HTERT RPE-1 (cell line): Measurements from ENCODE around the gene OSBPL9.
"Not testable (repeated sequence)": the region's sequence is repeated elsewhere in the genome, so short reads cannot be mapped to it uniquely, and the experiment has no call there.

ENCODE experiments used
- in situ Hi-C: fragments of 300-500 bp; cut with MboI; formaldehyde crosslinking; loops from 4 replicates; pipeline ENCODE4 v1.14.3; 2020; ENCODE audit warnings: low sequenced_read_pairs

The OSBPL9 gene

DNA sequence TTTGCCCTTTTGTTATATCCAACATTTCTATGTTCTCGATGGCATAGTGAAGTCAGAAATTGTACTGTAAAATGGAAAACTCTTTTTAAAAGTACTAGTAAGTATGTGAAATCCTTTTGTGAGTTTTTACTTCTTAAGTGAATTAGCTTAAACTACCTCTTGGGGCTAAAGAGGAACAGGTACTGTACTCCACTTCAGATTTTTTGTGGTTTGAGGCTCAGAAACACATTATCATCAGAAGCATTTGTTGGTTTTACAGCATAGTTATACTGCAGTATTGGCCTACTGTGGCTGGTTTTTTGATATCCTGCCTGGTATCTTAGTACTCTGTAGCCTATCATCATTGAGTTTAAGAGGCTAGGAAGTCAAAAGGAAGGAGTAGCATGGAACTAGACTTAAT is 144.5 kb downstream of the OSBPL9 start:
- in situ Hi-C loops = no loop called here

DNA sequence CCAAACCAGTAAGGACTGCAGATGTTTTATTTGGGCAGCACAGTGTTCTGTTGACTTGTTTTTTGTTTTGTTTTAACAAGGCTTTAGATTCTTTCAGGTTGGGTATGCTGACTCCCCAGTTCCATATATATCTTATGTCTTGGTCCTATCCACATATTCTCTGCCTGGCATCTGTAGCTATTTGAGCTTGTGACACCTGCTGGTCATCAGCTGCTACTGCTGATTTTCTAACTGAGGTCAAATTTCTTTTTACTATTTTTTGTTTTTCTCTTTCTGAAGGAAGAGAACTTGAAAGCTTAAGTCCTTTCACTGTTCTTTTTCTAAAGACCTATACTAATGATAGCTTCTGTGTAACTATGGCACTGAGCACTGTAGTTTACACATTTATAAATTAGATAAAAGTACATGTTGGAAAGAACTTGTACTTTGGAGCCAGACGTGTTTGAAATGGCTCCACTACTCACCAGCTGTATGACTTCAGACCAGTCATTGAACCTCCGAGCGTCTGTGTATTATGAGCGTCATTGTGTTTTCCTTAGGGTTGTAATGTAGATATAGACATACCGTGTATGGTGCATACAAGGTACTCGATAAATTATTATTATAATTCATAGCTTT is 152.2 kb downstream of the OSBPL9 start:
- in situ Hi-C loops = no loop called here

DNA sequence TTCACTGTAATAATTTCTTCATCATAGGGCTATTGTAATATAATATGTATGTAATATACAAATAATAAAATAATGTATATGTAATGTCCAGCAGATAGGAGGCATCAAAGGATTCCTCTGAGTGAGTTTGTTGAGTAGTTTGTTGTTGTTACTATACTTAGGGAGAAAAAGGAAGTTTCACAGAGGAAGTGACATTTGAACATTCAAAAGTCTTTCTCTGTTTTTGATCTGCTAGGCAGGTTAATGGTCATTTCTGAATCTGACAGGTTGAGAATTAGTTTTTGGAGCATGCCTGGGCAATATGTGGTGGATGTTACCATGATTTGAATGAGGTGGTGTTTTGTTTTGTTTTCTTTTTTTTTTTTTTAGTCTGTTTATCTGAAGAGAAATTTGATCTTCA is 159.5 kb downstream of the OSBPL9 start:
- in situ Hi-C loops = no loop called here

DNA sequence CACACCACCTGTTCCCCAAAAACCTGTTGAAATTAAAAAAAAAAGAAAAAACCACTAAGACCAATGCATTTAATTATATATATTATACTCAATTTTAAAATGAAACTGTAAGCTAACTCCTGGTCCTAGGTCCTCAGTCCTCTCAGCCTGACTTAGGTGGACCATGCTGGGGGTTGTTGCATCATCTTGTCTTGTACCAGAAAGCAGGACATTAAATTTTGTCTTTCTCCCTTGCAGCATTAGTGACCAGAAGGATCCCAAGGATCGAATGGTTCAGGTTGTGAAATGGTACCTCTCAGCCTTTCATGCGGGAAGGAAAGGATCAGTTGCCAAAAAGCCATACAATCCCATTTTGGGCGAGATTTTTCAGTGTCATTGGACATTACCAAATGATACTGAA is 164.0 kb downstream of the OSBPL9 start:
- in situ Hi-C loops = no loop called here

DNA sequence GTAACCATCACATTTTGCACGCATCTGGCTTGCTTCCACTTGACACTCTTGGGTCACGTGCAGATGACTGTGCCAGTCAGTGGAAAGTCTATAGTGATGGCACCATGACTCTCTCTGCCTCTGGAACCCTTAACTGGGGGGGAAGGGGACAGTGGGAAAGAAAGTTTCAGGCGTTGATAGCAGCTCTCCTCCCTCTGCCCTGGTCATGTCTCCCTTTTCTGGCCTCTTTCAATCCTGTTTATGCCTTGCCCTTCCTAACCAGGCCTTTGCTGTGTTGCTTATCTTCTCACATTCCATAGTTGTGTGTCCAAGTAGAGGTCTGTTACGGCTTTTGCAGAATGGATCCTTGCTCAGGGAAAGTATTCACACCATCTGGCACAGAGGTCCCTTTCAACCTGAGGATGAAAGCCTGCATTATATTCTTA is 168.1 kb downstream of the OSBPL9 start:
- in situ Hi-C loops = no loop called here

DNA sequence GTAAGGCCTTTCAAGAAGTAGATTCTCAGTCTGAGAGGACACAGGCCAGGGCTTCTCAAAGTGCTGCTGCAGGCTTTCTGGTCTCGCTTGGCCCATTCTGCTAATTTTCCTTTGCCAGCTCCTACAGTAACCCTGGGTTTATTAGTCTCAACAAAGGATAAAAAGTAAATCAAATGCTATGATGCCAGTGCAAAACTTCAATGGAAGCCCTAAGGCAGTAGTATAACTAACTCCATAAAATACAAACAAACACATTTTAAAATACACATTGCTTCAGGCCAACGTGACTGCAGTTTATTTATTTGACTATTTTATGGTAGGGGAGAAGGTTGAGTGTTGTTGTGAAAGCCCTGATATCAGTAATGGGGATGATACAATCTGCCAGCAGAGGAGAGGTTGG is 172.0 kb downstream of the OSBPL9 start:
- in situ Hi-C loops = no loop called here

DNA sequence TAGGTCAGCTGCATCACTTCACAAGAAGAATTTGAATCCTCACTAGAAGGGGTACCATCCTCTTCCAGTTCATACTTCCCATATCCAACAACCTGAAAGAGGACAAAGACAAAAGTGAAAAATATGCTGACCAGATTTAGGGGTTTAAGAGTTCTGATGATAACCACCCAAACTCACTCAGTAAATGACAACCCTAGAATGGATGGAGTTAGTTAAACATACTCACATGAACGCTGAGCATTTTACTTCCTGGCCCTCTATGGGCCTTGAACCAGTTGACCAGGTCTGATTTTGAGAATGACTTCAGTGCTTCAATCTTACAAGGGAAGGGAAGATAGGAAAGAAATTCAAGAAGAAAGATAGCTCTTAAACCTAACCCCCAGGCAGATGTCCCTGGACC is 172.4 kb downstream of the OSBPL9 start:
- in situ Hi-C loops = no loop called here

DNA sequence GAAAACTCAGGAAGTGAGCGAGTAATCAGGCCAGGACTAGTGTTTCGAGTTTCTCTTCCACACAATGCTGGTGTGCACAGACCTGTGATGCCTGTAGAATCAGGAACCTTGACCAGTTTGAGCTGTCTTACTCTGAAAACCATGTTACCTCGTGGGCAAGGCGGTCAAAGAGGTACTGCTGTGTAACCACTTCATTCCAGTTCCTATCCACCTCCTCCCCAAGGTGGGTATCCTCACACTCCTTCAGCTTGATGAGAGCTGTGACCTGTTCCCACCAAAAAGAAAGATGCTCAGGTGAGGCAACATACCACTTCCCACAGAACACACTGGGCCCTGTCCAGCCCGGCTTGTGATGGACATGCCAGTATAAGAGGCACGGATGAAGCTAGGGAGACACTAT is 173.5 kb downstream of the OSBPL9 start:
- in situ Hi-C loops = no loop called here

DNA sequence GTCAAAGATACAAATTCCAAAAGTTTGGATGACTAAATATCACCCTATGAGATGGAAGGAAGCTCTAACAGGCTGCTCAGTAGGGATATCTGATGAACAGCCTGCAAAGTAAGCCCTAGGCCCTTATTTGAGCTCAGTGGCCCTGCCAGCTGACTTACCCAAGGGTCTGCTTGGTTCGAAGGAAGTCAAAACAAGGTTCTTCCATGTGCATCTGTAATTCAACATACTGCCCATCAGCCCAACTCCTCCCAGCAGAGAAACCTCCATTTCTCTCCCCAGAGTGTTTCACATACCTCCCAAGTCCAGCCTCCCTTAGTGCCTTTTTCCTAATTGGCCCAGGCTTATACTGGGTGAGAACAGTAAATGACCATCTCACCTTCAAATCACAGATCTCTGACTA is 175.0 kb downstream of the OSBPL9 start:
- in situ Hi-C loops = no loop called here

DNA sequence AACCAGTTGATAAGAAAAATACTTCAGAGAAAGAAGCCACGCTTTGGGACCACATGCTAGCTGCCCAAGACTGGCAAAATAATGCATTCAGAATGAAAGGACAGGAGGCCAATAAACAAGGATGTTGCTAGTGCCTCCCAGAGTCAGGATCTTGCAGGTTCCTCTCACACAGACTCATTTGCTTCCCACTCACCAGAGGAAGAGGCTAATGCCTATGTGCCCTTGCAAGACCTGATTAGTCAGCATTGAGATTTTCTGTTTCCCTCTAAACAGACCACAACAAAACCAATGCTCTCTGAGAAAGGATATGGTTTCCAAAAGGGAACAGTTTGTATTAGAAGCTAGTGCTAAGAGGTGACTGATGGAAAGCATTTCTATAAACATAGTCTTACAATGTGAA is 176.0 kb downstream of the OSBPL9 start:
- in situ Hi-C loops = no loop called here

DNA sequence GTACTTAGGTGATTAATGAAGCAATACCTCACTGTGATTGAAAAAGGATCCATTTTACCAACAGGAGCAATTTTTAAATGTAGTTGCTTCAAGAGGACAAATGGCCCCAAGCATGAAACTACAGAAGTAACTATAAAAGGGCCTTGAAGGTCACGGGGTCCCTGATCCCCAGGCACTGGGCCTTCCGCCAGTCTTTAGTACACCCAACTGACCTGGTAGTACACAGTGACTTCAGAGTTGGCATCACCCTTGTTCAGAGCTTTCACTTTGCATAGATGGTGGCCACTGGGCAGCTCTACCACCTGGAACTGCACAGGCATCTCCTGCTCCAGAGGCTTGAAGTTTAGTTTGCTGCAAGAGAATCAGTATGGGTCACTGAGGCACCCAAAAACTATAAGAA is 177.4 kb downstream of the OSBPL9 start:
- in situ Hi-C loops = no loop called here

DNA sequence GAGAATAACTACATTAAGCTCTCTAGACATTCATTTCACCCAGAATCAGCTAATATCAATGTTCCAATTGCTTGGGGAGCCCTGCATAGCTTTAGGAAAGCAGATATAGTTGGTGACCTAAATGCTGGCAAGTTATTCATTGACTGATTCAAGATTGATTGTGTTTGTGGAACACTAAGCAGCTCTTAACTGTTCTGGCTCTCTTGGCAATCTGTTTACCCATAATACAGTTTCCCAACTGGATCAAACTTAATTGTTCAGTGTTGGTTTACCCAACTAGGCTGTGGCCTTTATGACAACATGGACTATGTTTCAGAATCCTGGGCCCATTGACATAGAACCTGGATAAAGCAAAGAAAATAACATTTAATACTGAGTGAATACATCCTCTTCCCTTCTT is 178.0 kb downstream of the OSBPL9 start:
- in situ Hi-C loops = no loop called here

DNA sequence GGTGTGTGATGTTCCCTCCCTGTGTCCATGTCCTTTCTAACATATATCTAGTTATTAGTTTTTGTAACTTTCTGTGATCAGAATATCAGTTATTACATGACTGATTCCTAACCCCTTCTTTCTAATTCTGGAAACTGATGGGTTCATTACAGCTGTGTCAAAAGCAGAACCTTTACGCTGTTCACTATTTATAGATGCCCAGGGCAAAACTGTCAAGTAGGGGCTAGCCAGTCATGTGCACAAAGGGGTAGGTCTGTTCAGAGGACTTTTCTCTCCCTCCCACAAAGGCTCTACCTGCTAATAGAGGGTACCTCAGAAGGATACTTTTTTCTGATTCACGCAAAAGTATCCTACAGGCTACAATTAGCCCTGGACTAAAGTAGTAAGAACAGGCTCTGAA is 182.5 kb downstream of the OSBPL9 start:
- in situ Hi-C loops = no loop called here

DNA sequence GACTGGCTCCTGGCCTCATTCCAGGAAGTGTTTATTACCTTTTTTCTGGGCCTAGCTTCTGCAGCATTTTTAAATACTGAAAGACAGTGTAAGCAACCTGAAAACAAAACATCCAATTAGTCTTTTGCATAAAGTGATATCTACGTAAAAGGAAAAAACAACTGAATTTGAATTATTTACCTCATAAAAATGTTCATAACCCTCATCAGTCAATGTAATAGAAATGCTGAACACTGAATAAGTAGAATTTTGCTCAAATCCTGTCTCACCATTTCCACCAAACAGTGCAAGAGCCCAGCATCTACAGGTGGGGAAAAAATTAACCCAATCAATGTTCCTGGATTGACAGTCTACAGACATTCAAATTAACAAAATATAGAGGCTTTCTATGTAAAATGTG is 197.6 kb downstream of the OSBPL9 start:
- in situ Hi-C loops = no loop called here

DNA sequence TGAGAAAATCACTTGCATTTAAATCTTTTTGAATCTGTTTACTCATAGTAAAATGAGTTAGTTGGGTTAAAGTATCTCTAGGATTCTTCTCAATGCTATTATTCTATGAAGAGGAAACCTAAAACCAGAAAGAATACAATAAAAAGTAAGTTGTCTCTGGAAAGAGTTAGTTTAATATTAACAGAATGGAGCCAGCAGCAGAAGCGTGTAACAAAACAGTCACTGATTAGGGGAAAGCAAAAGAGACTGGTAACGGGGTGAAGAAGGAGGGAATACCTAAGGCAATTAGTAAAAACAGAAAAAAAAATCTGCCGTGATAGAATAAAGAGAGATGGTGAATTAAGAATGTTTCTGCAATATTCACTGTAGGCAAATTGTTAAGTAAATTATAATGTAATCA is 201.6 kb downstream of the OSBPL9 start:
- in situ Hi-C loops = no loop called here

DNA sequence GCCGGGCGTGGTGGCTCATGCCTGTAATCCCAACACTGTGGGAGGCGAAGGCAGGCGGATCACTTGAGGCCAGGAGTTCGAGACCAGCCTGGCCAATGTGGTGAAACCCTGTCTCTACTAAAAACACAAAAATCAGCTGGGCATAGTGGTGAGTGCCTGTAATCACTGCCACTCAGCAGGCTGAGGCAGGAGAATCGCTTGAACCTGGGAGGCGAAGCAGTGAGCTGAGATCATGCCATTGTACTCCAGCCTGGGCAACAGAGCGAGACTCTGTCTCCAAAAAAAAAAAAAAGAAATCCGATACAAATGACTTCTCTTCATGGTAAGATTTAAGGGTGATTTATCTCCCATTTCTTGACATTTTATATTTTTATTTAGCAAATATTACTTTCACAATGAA is 202.1 kb downstream of the OSBPL9 start:
- in situ Hi-C loops = not testable (repeated sequence)

DNA sequence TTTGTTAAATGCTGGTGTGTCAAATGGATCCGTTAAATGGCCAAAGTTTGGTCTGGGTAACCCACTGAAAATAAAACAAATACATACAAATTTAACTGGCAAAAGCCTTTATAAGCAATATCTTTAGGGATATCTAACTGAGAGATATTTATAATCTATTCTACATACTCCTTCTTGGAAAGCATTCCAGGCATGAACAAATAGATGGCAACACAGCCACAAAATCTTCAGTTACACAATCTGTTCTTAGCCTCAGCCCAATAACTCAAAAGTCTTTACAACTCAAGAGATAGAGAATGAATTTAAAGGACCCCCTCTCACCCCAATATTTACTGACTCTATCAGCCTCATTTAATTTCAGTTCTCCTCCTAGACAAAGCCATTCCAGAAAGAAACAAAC is 202.9 kb downstream of the OSBPL9 start:
- in situ Hi-C loops = no loop called here

DNA sequence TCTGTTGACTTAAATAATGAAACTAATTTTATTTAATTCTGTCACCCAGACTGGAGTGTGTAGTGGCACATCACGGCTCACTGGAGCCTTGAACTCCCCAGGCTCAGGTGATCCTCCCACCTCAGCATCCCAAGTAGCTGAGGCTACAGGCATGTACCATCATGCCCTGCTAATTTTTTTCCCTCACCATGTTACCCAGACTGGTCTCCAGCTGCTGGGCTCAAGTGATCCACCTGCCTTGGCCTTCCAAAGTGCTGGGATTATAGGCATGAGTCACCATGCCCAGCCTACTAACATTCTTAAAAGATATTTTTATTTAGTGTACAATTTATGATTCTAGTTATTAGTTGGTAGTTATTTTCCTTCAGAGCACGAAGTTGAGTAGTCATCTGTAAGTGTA is 212.2 kb downstream of the OSBPL9 start:
- in situ Hi-C loops = no loop called here

DNA sequence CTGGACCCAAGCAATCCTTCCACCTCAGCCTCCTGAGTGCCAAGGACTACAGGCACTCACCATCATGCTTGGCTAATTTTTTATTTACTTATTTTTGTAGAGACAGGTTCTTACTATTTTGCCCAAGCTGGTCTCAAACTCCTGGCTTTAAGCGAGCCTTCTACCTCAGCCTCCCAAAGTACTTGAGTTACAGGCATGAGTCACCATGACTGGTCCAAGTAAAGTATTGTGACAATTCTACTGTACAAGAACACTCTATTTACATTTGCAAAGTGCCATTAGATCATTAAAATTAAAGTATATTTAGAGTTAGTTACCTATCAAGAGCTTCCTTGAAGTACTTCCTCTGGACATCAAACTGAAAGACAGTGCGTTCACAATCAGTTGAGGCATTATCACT is 216.8 kb downstream of the OSBPL9 start:
- in situ Hi-C loops = no loop called here

DNA sequence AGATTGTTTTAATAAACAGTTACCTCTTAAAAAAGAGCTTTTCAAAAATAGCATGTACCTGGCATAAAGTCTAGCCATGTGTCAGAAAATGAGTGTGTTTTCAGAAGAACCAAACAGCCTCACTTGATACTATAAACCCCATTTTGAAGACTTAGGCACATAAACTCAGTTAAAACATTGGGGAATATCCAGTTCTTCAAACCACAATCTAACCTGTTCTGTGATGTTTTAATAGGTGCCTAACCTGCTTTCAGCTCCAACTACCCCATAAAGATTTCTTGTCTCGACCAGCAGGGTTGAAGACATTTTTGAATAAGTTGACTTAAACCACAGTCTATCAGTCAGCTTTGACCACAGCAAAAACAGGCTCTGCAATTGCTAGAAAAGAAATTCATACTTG is 220.4 kb downstream of the OSBPL9 start:
- in situ Hi-C loops = no loop called here
